Neural cell (in vitro differentiated cells): ENCODE measurements around the gene MYOF. TPM values are rescaled to one million over a fixed set of nuclear protein-coding genes. Genes with fewer than 3 reads are reported as not detected.

Experiments used
- H2AFZ ChIP-seq: fragments of 200-600, 300-800 bp; sonication (generic), shearing (Covaris generic); 2 replicates; pipeline ENCODE4 v1.6.0; 2014; ENCODE audit warnings: low read depth, mild to moderate bottlenecking, antibody characterized with exemption, low read length, moderate library complexity
- H3F3A ChIP-seq: fragments of 200-600 bp; shearing (Covaris generic); 2 replicates; pipeline ENCODE4 v1.6.1; 2016; ENCODE audit warnings: mild to moderate bottlenecking, moderate library complexity, mixed read lengths, antibody characterized with exemption, low read length; ENCODE audit not compliant: insufficient read depth, poor library complexity, severe bottlenecking
- H3K27ac ChIP-seq: fragments of 200-600, 300-800 bp; sonication (generic), shearing (Covaris generic); 2 replicates; pipeline ENCODE4 v1.5.1; 2014; ENCODE audit warnings: mild to moderate bottlenecking, low read length, moderate library complexity
- H3K27me3 ChIP-seq: fragments of 300-800, 200-600 bp; sonication (generic), shearing (Covaris generic); 2 replicates; pipeline ENCODE4 v1.6.0; 2014; ENCODE audit warnings: mild to moderate bottlenecking, low read depth, low read length, moderate library complexity; ENCODE audit not compliant: insufficient read depth
- H3K36me3 ChIP-seq: fragments of 300-800, 200-600 bp; sonication (generic), shearing (Covaris generic); 2 replicates; pipeline ENCODE4 v1.5.1; 2014; ENCODE audit warnings: mild to moderate bottlenecking, antibody characterized with exemption, low read length, moderate library complexity; ENCODE audit not compliant: insufficient read depth
- H3K4me2 ChIP-seq: fragments of 300-800, 200-600 bp; sonication (generic), shearing (Covaris generic); 2 replicates; pipeline ENCODE4 v1.6.0; 2014; ENCODE audit warnings: mild to moderate bottlenecking, low read length
- H3K4me3 ChIP-seq: fragments of 300-800, 200-600 bp; sonication (generic), shearing (Covaris generic); 2 replicates; pipeline ENCODE4 v1.5.1; 2014; ENCODE audit warnings: mild to moderate bottlenecking, low read length, moderate library complexity
- H3K79me2 ChIP-seq: fragments of 200-600 bp; shearing (Covaris generic); replicated peaks from 2 replicates; pipeline ENCODE4 v1.6.0; 2014; ENCODE audit warnings: mild to moderate bottlenecking, low read length, moderate library complexity; ENCODE audit not compliant: insufficient read depth
- H3K9ac ChIP-seq: fragments of 300-800, 200-600 bp; sonication (generic), shearing (Covaris generic); 2 replicates; pipeline ENCODE4 v1.6.1; 2016; ENCODE audit warnings: mild to moderate bottlenecking, low read length, mixed read lengths
- H3K9me2 ChIP-seq: fragments of 200-600 bp; shearing (Covaris generic); 2 replicates; pipeline ENCODE4 v1.6.1; 2016; ENCODE audit warnings: mild to moderate bottlenecking, low read length, mixed read lengths; ENCODE audit not compliant: insufficient read depth
- H3K9me3 ChIP-seq: fragments of 200-600, 300-800 bp; sonication (generic), shearing (Covaris generic); 2 replicates; pipeline ENCODE4 v1.6.1; 2016; ENCODE audit warnings: mild to moderate bottlenecking, mixed run types, low read length, moderate library complexity, mixed read lengths
- H4K20me1 ChIP-seq: fragments of 200-600 bp; shearing (Covaris generic); 2 replicates; pipeline ENCODE4 v1.6.1; 2016; ENCODE audit warnings: mild to moderate bottlenecking, mixed run types; ENCODE audit not compliant: insufficient read depth
- EP300 ChIP-seq: fragments of 450-650 bp; conservative IDR thresholded peaks from 2 replicates; pipeline ENCODE4 v1.6.1; 2014; ENCODE audit warnings: antibody characterized with exemption, mild to moderate bottlenecking, moderate library complexity; ENCODE audit not compliant: poor library complexity, severe bottlenecking
- EZH2 ChIP-seq: fragments of 200-600, 300-800 bp; shearing (Covaris generic), sonication (generic); IDR thresholded peaks from 2 replicates; pipeline ENCODE4 v1.6.1; 2014; ENCODE audit warnings: antibody characterized with exemption, low read length, borderline replicate concordance, mild to moderate bottlenecking; ENCODE audit not compliant: insufficient read depth, poor library complexity, severe bottlenecking
- MXI1 ChIP-seq: fragments of 450-650 bp; conservative IDR thresholded peaks from 2 replicates; pipeline ENCODE4 v1.6.1; 2014; ENCODE audit warnings: antibody characterized with exemption, mild to moderate bottlenecking; ENCODE audit not compliant: poor library complexity, severe bottlenecking
- POLR2AphosphoS5 ChIP-seq: IDR thresholded peaks from 2 replicates; pipeline ENCODE4 v1.6.1; 2012
- RAD21 ChIP-seq: fragments of 450-650 bp; conservative IDR thresholded peaks from 2 replicates; pipeline ENCODE4 v1.6.1; 2014; ENCODE audit warnings: antibody characterized with exemption, mild to moderate bottlenecking, moderate library complexity
- SMC3 ChIP-seq: fragments of 450-650 bp; conservative IDR thresholded peaks from 2 replicates; pipeline ENCODE4 v1.6.1; 2014; ENCODE audit warnings: antibody characterized with exemption, mild to moderate bottlenecking, moderate library complexity; ENCODE audit not compliant: poor library complexity
- TAF1 ChIP-seq: IDR thresholded peaks from 2 replicates; pipeline ENCODE4 v1.6.1; 2012; ENCODE audit warnings: low read depth
- polyA plus RNA-seq: library from polyadenylated mRNA; depleted of rRNA; stranded (reverse); fragments of >200 nt; gene quantifications from 2 replicates; pipeline ENCODE4 v1.2.3, GENCODE V29; 2014
- TF ChIP-seq, protein P1 (sequence below): fragments of 450-650 bp; IDR thresholded peaks from 2 replicates; pipeline ENCODE4 v1.5.1; 2014; ENCODE audit warnings: antibody characterized with exemption, mild to moderate bottlenecking, moderate library complexity; ENCODE audit not compliant: poor library complexity, severe bottlenecking
- TF ChIP-seq, protein P2 (sequence below): IDR thresholded peaks from 2 replicates; pipeline ENCODE4 v1.6.1; 2012; ENCODE audit warnings: borderline replicate concordance

Gene MYOF
- polyA plus RNA-seq, 1 donor from 2014 or later = 0.47 TPM

GRCh38 chr10:93296151-93296550 is 186.0 kb downstream of the MYOF start:
- no peaks in the 10 kb centered on the region for H3K36me3 ChIP-seq
- no peak overlapping the region for H2AFZ ChIP-seq
- H3K9me3 ChIP-seq = no peaks in the 10 kb centered on the region
- no peaks in the 10 kb centered on the region for H3F3A ChIP-seq
- no peak overlapping the region for H3K27ac ChIP-seq
- no peaks in the 10 kb centered on the region for H3K79me2 ChIP-seq
- no peaks in the 10 kb centered on the region for H3K27me3 ChIP-seq
- H3K9me2 ChIP-seq = no peaks in the 10 kb centered on the region
- H3K4me3 ChIP-seq = no peak overlapping the region
- H3K9ac ChIP-seq = no peak overlapping the region
- no peaks in the 10 kb centered on the region for H4K20me1 ChIP-seq
- no peak for TF ChIP-seq EZH2
- TF ChIP-seq RAD21 = no peak
- no peak for TF ChIP-seq EP300
- TF ChIP-seq MXI1 = no peak
- TF ChIP-seq, protein P1, sequence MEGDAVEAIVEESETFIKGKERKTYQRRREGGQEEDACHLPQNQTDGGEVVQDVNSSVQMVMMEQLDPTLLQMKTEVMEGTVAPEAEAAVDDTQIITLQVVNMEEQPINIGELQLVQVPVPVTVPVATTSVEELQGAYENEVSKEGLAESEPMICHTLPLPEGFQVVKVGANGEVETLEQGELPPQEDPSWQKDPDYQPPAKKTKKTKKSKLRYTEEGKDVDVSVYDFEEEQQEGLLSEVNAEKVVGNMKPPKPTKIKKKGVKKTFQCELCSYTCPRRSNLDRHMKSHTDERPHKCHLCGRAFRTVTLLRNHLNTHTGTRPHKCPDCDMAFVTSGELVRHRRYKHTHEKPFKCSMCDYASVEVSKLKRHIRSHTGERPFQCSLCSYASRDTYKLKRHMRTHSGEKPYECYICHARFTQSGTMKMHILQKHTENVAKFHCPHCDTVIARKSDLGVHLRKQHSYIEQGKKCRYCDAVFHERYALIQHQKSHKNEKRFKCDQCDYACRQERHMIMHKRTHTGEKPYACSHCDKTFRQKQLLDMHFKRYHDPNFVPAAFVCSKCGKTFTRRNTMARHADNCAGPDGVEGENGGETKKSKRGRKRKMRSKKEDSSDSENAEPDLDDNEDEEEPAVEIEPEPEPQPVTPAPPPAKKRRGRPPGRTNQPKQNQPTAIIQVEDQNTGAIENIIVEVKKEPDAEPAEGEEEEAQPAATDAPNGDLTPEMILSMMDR = no peak
- no peak for TF ChIP-seq SMC3
- no peak for TF ChIP-seq TAF1
- no peak for TF ChIP-seq POLR2AphosphoS5
- no peak overlapping the region for H3K4me2 ChIP-seq

- H3K79me2 ChIP-seq = no peaks in the 10 kb centered on the region
- no peaks in the 10 kb centered on the region for H3K27me3 ChIP-seq
- H3K27ac ChIP-seq = no peak overlapping the region
- no peak for TF ChIP-seq TAF1
- TF ChIP-seq SMC3 = no peak
- no peak for TF ChIP-seq EZH2
- TF ChIP-seq, protein P1 = no peak
- TF ChIP-seq, protein P2, sequence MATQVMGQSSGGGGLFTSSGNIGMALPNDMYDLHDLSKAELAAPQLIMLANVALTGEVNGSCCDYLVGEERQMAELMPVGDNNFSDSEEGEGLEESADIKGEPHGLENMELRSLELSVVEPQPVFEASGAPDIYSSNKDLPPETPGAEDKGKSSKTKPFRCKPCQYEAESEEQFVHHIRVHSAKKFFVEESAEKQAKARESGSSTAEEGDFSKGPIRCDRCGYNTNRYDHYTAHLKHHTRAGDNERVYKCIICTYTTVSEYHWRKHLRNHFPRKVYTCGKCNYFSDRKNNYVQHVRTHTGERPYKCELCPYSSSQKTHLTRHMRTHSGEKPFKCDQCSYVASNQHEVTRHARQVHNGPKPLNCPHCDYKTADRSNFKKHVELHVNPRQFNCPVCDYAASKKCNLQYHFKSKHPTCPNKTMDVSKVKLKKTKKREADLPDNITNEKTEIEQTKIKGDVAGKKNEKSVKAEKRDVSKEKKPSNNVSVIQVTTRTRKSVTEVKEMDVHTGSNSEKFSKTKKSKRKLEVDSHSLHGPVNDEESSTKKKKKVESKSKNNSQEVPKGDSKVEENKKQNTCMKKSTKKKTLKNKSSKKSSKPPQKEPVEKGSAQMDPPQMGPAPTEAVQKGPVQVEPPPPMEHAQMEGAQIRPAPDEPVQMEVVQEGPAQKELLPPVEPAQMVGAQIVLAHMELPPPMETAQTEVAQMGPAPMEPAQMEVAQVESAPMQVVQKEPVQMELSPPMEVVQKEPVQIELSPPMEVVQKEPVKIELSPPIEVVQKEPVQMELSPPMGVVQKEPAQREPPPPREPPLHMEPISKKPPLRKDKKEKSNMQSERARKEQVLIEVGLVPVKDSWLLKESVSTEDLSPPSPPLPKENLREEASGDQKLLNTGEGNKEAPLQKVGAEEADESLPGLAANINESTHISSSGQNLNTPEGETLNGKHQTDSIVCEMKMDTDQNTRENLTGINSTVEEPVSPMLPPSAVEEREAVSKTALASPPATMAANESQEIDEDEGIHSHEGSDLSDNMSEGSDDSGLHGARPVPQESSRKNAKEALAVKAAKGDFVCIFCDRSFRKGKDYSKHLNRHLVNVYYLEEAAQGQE = no peak
- no peak for TF ChIP-seq EP300
- no peak for TF ChIP-seq MXI1
- TF ChIP-seq RAD21 = no peak
- TF ChIP-seq POLR2AphosphoS5 = no peak
- H3K36me3 ChIP-seq = no peaks in the 10 kb centered on the region
- no peak overlapping the region for H3K9ac ChIP-seq
- H3K4me2 ChIP-seq = no peak overlapping the region
- no peak overlapping the region for H3K4me3 ChIP-seq
- H4K20me1 ChIP-seq = no peaks in the 10 kb centered on the region
- no peaks in the 10 kb centered on the region for H3F3A ChIP-seq
- H3K9me2 ChIP-seq = no peaks in the 10 kb centered on the region
- H2AFZ ChIP-seq = no peak overlapping the region
- no peaks in the 10 kb centered on the region for H3K9me3 ChIP-seq
These were observed 188.1 kb downstream of the MYOF start for GRCh38 chr10:93293999-93294398.
